Kidney epithelial cell (primary cell): Measurements from ENCODE around the gene KRTAP3-3. TPM values are rescaled to one million over a fixed set of nuclear protein-coding genes. Genes with fewer than 3 reads are reported as not detected.

ENCODE experiments used
- DNase-seq: peaks from one replicate; pipeline ENCODE4 v3.0.0-alpha.2; 2010; ENCODE audit warnings: low read depth
- H3K27me3 ChIP-seq: 2 replicates; pipeline ENCODE4 v1.6.0; 2011; ENCODE audit warnings: low read length; ENCODE audit not compliant: control insufficient read depth, insufficient read depth
- H3K36me3 ChIP-seq: 2 replicates; pipeline ENCODE4 v1.5.1; 2011; ENCODE audit warnings: low read length; ENCODE audit not compliant: control insufficient read depth, insufficient read depth
- H3K4me3 ChIP-seq: 2 replicates; pipeline ENCODE4 v1.5.1; 2011; ENCODE audit warnings: low read depth, mild to moderate bottlenecking, control low read depth, low read length
- total RNA-seq: library from RNA; depleted of rRNA; stranded (reverse); fragments of >200 nt; gene quantifications from 2 replicates; pipeline ENCODE4 v1.2.3, GENCODE V29; 2015
- TF ChIP-seq, protein P1 (sequence below): IDR thresholded peaks from 2 replicates; pipeline ENCODE4 v1.5.1; 2011; ENCODE audit warnings: mild to moderate bottlenecking, moderate library complexity, low read length, control low read depth, inconsistent platforms; ENCODE audit not compliant: insufficient read depth, poor library complexity, severe bottlenecking

Gene KRTAP3-3
- total RNA-seq, 1 donor from 2014 or later, result not detected

DNA sequence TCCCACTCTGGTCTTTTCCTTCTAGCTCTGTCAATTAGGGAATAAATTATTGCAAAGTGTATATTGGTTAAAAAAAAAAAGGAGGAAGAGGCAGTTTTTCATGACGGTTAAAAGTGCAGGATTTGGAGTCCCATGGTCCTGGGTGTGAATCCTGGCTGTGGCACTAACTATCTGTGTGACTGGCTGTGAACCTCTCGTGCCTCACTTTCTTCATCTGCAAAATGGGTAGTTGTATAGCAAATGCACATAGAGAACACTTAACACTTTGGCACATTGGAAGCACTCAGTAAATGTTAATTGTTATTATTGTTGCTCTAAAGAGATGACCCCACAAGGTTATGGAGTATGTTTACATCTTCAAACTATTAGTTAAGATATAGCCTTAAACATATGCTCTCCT lies 46.0 kb downstream of the KRTAP3-3 start:
- TF ChIP-seq, protein P1, sequence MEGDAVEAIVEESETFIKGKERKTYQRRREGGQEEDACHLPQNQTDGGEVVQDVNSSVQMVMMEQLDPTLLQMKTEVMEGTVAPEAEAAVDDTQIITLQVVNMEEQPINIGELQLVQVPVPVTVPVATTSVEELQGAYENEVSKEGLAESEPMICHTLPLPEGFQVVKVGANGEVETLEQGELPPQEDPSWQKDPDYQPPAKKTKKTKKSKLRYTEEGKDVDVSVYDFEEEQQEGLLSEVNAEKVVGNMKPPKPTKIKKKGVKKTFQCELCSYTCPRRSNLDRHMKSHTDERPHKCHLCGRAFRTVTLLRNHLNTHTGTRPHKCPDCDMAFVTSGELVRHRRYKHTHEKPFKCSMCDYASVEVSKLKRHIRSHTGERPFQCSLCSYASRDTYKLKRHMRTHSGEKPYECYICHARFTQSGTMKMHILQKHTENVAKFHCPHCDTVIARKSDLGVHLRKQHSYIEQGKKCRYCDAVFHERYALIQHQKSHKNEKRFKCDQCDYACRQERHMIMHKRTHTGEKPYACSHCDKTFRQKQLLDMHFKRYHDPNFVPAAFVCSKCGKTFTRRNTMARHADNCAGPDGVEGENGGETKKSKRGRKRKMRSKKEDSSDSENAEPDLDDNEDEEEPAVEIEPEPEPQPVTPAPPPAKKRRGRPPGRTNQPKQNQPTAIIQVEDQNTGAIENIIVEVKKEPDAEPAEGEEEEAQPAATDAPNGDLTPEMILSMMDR, result no peak
- DNase-seq, result no peak
- Histone ChIP-seq H3K36me3 (no peaks in the 10 kb centered on the region), H3K4me3 (no peak overlapping the region), H3K27me3 (no peaks in the 10 kb centered on the region)

DNA sequence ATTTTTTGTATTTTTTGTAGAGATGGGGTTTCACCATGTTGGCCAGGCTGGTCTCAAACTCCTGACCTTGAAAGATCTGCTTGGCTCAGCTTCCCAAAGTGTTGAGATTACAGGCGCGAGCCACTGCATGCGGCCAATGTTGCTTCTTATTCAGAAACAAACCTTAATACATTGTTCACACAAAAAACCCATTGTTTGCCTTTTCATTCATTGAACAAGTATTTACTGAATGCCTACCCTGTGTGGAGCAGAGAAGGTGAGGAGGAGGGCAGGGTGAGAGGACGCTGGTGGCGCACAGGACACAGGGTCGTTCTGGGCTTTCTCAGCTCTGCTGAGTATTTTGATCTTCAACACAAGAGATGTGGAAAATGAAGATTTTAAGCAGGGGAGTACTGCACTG lies 48.5 kb downstream of the KRTAP3-3 start:
- TF ChIP-seq, protein P1, result no peak
- Histone ChIP-seq H3K4me3 (no peak overlapping the region), H3K27me3 (no peaks in the 10 kb centered on the region), H3K36me3 (no peaks in the 10 kb centered on the region)
- DNase-seq, result no peak

DNA sequence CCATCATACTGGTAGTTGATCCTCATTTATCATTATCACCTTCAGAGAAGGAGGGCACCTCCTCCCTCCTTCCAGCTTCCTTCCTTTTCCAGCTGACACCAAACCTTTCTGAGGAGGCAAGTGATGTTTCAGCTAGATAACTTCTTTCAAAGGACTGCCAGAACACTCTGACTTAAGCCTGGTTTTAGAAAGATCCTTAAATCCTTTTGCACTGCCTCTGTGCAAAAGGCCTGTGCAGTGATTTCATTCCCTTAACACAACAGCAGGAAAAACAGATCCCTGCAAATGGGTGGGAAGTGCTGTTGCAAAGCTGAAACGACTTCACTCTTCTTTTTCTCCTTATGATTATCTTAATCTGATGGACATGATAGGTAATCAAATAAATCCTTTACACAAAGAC lies 49.4 kb downstream of the KRTAP3-3 start:
- TF ChIP-seq, protein P1, result no peak
- Histone ChIP-seq H3K4me3 (no peak overlapping the region), H3K36me3 (no peaks in the 10 kb centered on the region), H3K27me3 (no peaks in the 10 kb centered on the region)
- no peak for DNase-seq

Other genes with a start within 250 kb of the KRTAP3-3 start
- not detected in 2 replicates for gene KRT25, start 238.8 kb downstream of the KRTAP3-3 start, total RNA-seq
- not detected in 2 replicates for gene KRT26, start 222.0 kb downstream of the KRTAP3-3 start, total RNA-seq
- not detected in 2 replicates for gene KRT27, start 211.6 kb downstream of the KRTAP3-3 start, total RNA-seq
- gene KRT28, start 194.2 kb downstream of the KRTAP3-3 start, total RNA-seq, result not detected in 2 replicates
- 24.5 and 29.9 TPM in 2 replicates for gene KRT10, start 171.6 kb downstream of the KRTAP3-3 start, total RNA-seq
- gene KRT12, start 126.9 kb downstream of the KRTAP3-3 start, total RNA-seq, result not detected in 2 replicates
- not detected in 2 replicates for gene KRT20, start 108.9 kb downstream of the KRTAP3-3 start, total RNA-seq
- gene KRT23, start 56.5 kb downstream of the KRTAP3-3 start, total RNA-seq, result 24.2 and 25.9 TPM in 2 replicates
- not detected in 2 replicates for gene KRT39, start 27.2 kb downstream of the KRTAP3-3 start, total RNA-seq
- gene KRT40, start 9.8 kb downstream of the KRTAP3-3 start, total RNA-seq, result not detected in 2 replicates
- gene KRTAP3-2, start 5.7 kb upstream of the KRTAP3-3 start, total RNA-seq, result not detected in 2 replicates
- gene KRTAP3-1, start 15.0 kb upstream of the KRTAP3-3 start, total RNA-seq, result not detected in 2 replicates
- not detected in 2 replicates for gene KRTAP1-5, start 33.0 kb upstream of the KRTAP3-3 start, total RNA-seq
- not detected in 2 replicates for gene KRTAP1-4, start 36.0 kb upstream of the KRTAP3-3 start, total RNA-seq
- gene KRTAP1-3, start 40.7 kb upstream of the KRTAP3-3 start, total RNA-seq, result not detected in 2 replicates
- gene KRTAP1-1, start 47.3 kb upstream of the KRTAP3-3 start, total RNA-seq, result not detected in 2 replicates
- gene KRTAP2-1, start 53.2 kb upstream of the KRTAP3-3 start, total RNA-seq, result not detected in 2 replicates
- not detected in 2 replicates for gene KRTAP2-2, start 61.1 kb upstream of the KRTAP3-3 start, total RNA-seq
- gene KRTAP2-3, start 66.0 kb upstream of the KRTAP3-3 start, total RNA-seq, result 4.3 and 5.2 TPM in 2 replicates
- gene KRTAP2-4, start 71.7 kb upstream of the KRTAP3-3 start, total RNA-seq, result not detected in 2 replicates
- gene KRTAP4-7, start 90.0 kb upstream of the KRTAP3-3 start, total RNA-seq, result not detected in 2 replicates
- not detected in 2 replicates for gene KRTAP4-8, start 104.0 kb upstream of the KRTAP3-3 start, total RNA-seq
- gene KRTAP4-16, start 108.0 kb upstream of the KRTAP3-3 start, total RNA-seq, result not detected in 2 replicates
- not detected in 2 replicates for gene KRTAP4-9, start 111.2 kb upstream of the KRTAP3-3 start, total RNA-seq
- not detected in 2 replicates for gene KRTAP4-11, start 124.2 kb upstream of the KRTAP3-3 start, total RNA-seq
- not detected in 2 replicates for gene KRTAP4-12, start 130.0 kb upstream of the KRTAP3-3 start, total RNA-seq
- gene KRTAP4-6, start 146.4 kb upstream of the KRTAP3-3 start, total RNA-seq, result not detected in 2 replicates
- gene KRTAP4-5, start 155.7 kb upstream of the KRTAP3-3 start, total RNA-seq, result not detected in 2 replicates
- gene KRTAP4-4, start 166.6 kb upstream of the KRTAP3-3 start, total RNA-seq, result not detected in 2 replicates
- gene KRTAP4-3, start 174.1 kb upstream of the KRTAP3-3 start, total RNA-seq, result not detected in 2 replicates
- gene KRTAP4-2, start 184.1 kb upstream of the KRTAP3-3 start, total RNA-seq, result not detected in 2 replicates
- not detected in 2 replicates for gene KRTAP4-1, start 190.7 kb upstream of the KRTAP3-3 start, total RNA-seq
- not detected in 2 replicates for gene KRTAP9-1, start 195.7 kb upstream of the KRTAP3-3 start, total RNA-seq
- not detected in 2 replicates for gene KRTAP9-2, start 232.5 kb upstream of the KRTAP3-3 start, total RNA-seq
- gene KRTAP9-3, start 238.3 kb upstream of the KRTAP3-3 start, total RNA-seq, result not detected in 2 replicates
- not detected in 2 replicates for gene KRTAP9-8, start 243.8 kb upstream of the KRTAP3-3 start, total RNA-seq